Lower lobe of right lung (tissue), 2 donors: ENCODE measurements around the gene SUMO3. TPM values are rescaled to one million over a fixed set of nuclear protein-coding genes. Genes with fewer than 3 reads are reported as not detected.

Experiments used
- ATAC-seq, 2 donors: fragments of 200-7000 bp; cut with Tn5 transposase; one replicate each; pipeline ENCODE4 v1.9.1; 2020 to 2022; ENCODE audit warnings: mild to moderate bottlenecking in 2 of 2, moderate library complexity in 2 of 2
- DNase-seq: peaks from one replicate; pipeline ENCODE4 v3.0.0-alpha.2; 2020
- H3K27ac ChIP-seq: fragments of 200-600 bp; one replicate; pipeline ENCODE4 v1.8.0; 2022
- H3K27me3 ChIP-seq: fragments of 200-600 bp; one replicate; pipeline ENCODE4 v1.8.0; 2022; ENCODE audit warnings: low read depth
- H3K36me3 ChIP-seq: fragments of 200-600 bp; one replicate; pipeline ENCODE4 v1.8.0; 2022; ENCODE audit warnings: mild to moderate bottlenecking
- H3K4me1 ChIP-seq: fragments of 200-600 bp; one replicate; pipeline ENCODE4 v1.8.0; 2022
- H3K4me3 ChIP-seq: fragments of 200-600 bp; one replicate; pipeline ENCODE4 v1.8.0; 2022; ENCODE audit warnings: mild to moderate bottlenecking
- H3K9me3 ChIP-seq: fragments of 200-600 bp; one replicate; pipeline ENCODE4 v1.8.0; 2022
- intact Hi-C: fragments of 100-400 bp; cut with DNase I; formaldehyde crosslinking; loops from one replicate; pipeline ENCODE4 v1.11.0; 2022
- total RNA-seq: library from RNA; stranded (reverse); fragmentation: NEBNext Ultra II Directional; extraction: Animal tissue kit (Norgen Biotek cat#: 25700); gene quantifications from one replicate; pipeline ENCODE4 v1.2.1, GENCODE V29; 2021
- TF ChIP-seq, protein P1 (sequence below): fragments of 200-600 bp; IDR thresholded peaks from one replicate; pipeline ENCODE4 v1.8.0; 2022; ENCODE audit warnings: antibody characterized with exemption, mild to moderate bottlenecking
- donor health status: DM: no; HTN: yes; CAD: no; lungs with severe emphysema.

SUMO3 gene
- total RNA-seq, 1 donor from 2014 or later = 88.2 TPM

- H3K4me1 ChIP-seq = peaks cover 16% of the 10 kb centered on the region
- no peak for ATAC-seq
- H3K27me3 ChIP-seq = no peaks in the 10 kb centered on the region
- H3K27ac ChIP-seq = no peak overlapping the region
- DNase-seq = no peak
- no peak overlapping the region for H3K4me3 ChIP-seq
- TF ChIP-seq, protein P1, sequence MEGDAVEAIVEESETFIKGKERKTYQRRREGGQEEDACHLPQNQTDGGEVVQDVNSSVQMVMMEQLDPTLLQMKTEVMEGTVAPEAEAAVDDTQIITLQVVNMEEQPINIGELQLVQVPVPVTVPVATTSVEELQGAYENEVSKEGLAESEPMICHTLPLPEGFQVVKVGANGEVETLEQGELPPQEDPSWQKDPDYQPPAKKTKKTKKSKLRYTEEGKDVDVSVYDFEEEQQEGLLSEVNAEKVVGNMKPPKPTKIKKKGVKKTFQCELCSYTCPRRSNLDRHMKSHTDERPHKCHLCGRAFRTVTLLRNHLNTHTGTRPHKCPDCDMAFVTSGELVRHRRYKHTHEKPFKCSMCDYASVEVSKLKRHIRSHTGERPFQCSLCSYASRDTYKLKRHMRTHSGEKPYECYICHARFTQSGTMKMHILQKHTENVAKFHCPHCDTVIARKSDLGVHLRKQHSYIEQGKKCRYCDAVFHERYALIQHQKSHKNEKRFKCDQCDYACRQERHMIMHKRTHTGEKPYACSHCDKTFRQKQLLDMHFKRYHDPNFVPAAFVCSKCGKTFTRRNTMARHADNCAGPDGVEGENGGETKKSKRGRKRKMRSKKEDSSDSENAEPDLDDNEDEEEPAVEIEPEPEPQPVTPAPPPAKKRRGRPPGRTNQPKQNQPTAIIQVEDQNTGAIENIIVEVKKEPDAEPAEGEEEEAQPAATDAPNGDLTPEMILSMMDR = no peak
- H3K36me3 ChIP-seq = peaks cover 40% of the 10 kb centered on the region
- H3K9me3 ChIP-seq = no peaks in the 10 kb centered on the region
- intact Hi-C loops = no loop called here
Measured at GRCh38 chr21:44783020-44783696, 34.7 kb downstream of the SUMO3 start.

DNA sequence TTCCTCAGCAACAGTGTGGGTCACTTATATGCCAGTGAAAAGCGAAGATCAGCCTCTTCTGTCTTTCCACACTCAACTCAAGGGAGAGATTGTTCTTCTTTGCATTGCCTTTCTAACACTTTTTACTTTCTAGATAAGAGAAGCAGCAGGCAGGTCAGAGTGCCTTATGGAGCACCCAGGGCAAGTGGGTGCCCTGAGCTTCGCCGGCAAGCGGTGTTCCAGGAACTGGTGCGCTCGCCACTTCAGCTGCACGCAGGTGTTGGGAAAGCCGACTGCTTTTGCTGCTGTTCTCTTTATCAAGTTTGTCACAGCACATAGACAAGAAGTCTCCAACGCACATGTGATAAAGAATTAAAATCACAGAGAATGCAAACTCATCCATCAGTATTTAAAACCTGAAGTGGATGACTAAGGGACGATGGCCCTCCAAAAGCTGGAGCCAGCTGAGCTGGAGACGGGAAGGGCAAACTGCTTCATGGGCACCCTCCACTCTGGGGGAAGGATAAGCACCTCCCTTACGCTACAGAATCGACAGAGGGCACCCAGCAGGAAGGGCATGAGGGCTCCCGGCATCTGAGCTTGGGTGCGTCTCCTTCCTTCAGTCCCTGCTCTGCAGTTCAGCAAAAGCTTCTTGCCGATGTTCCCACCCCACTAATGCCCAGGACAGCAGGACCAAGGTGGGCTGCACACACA lies 36.9 kb downstream of the SUMO3 start:
- Histone ChIP-seq H3K27me3 (no peaks in the 10 kb centered on the region), H3K4me3 (no peak overlapping the region), H3K9me3 (no peaks in the 10 kb centered on the region), H3K36me3 (peaks cover 47% of the 10 kb centered on the region), H3K4me1 (peaks cover 10% of the 10 kb centered on the region), H3K27ac (no peak overlapping the region)
- TF ChIP-seq, protein P1 = no peak
- intact Hi-C loops = no loop called here
- DNase-seq (no peak), ATAC-seq (peak; percentile 72 to 82)

DNA sequence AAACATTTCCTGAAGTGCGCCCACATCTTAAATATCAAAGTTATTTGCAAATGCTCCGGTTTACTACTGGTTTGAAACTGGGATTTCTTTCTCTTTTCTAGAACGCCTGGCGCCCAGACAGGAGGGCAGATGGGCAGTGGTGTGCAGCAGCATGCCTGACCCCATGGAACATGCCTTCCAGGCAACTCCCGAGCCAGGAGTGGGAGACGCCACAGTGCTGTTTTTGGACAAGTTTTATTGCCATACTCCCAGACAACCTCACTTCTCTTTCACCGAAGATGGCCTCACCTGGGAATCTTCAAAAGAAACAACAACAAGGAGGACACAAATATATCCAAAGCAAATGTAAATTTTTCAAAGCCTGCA lies 37.7 kb downstream of the SUMO3 start:
- Histone ChIP-seq H3K27ac (no peak overlapping the region), H3K9me3 (no peaks in the 10 kb centered on the region), H3K4me3 (no peak overlapping the region), H3K4me1 (peaks cover 4% of the 10 kb centered on the region), H3K27me3 (no peaks in the 10 kb centered on the region), H3K36me3 (peaks cover 50% of the 10 kb centered on the region)
- DNase-seq (no peak), ATAC-seq (no peak)
- intact Hi-C loops = no loop called here
- TF ChIP-seq, protein P1 = no peak

DNA sequence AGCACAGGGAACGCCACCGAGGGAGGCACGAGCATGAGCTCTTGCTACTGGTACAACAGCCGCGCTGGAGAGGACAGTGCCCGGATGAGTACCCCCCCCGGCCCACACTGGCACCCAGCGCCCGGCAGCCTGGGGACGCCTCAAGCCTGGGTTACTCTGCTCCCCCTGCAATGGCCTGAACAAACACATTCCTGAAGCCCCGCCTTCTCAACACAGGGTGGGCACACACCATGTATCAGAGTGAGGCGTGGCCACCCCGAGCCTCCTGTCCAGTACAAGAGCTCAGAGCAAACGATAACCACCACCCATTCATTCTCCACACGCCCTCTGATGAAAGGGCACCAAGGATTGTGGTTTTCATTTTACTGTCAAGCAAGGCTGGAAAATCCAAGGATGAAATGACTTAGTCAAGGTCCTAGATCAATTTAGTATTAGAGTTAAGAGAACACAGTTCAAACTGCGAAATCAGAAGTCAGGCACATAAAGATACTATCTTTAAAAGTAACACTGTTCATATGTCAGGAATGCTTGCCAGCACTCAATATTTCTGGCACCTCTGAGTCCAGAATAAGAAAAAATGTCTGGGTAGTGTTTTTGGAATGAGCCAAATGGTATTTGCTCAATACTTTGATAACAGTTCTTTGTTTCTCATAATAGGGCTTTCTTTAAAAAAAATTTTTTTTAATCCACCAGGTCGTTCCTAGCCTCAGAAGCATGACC lies 38.3 kb downstream of the SUMO3 start:
- ATAC-seq (peak; percentile 13 to 43), DNase-seq (no peak)
- intact Hi-C loops = no loop called here
- H3K9me3 ChIP-seq = no peaks in the 10 kb centered on the region
- H3K27me3 ChIP-seq = no peaks in the 10 kb centered on the region
- no peak overlapping the region for H3K27ac ChIP-seq
- TF ChIP-seq, protein P1 = no peak
- no peaks in the 10 kb centered on the region for H3K4me1 ChIP-seq
- no peak overlapping the region for H3K4me3 ChIP-seq
- peaks cover 51% of the 10 kb centered on the region for H3K36me3 ChIP-seq

DNA sequence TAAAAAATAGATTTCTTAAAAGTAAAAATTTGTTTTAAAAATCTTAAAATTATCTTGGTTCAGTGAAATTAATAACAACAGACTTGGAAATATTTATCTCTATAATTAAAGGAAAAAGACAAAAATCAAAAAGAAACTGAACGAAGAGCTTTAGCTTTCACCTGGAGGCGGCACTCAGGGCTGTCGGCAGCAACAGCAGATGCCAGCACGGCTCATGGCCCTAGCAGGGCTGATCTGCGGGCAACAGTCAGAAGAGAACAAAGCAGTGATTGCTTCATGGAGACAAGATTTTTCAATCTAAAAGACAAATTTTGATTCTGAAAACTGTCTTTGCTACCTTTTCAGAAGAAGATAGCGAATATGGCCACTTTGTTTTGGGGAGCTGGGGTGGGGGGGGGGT lies 38.9 kb downstream of the SUMO3 start:
- no peak overlapping the region for H3K27ac ChIP-seq
- TF ChIP-seq, protein P1 = no peak
- ATAC-seq (no peak), DNase-seq (no peak)
- no peaks in the 10 kb centered on the region for H3K27me3 ChIP-seq
- intact Hi-C loops = no loop called here
- peaks cover 57% of the 10 kb centered on the region for H3K36me3 ChIP-seq
- no peaks in the 10 kb centered on the region for H3K9me3 ChIP-seq
- no peak overlapping the region for H3K4me3 ChIP-seq
- no peaks in the 10 kb centered on the region for H3K4me1 ChIP-seq
